ENCODE data around the gene DNAH2. TPM values are rescaled to one million over a fixed set of nuclear protein-coding genes. Genes with fewer than 3 reads are reported as not detected.

DNAH2 gene
- total RNA-seq, 1 experiment from 2014 or later = 0.13 TPM

- Histone ChIP-seq H3K4me3 (ENCODE audit: low read depth in 2 of 2, low read length in 2 of 2) (no peak overlapping the region), H3K4me1 (ENCODE audit: control insufficient read depth, insufficient read depth, low read length) (peaks cover 5% of the 10 kb centered on the region), H3K9me3 (ENCODE audit: control insufficient read depth, insufficient read depth, low read depth, low read length) (no peaks in the 10 kb centered on the region), H3K27ac (ENCODE audit: low read length) (no peak overlapping the region), H3K36me3 (ENCODE audit: control insufficient read depth, insufficient read depth, low read length) (no peaks in the 10 kb centered on the region), H3K27me3 (ENCODE audit: control insufficient read depth, insufficient read depth, low read length) (no peaks in the 10 kb centered on the region)
- BruUV-seq (replicated peaks) = no TSS peak
- ATAC-seq = no peak
- no peak for DNase-seq (ENCODE audit: low read depth, low spot score)
- POLR2A ChIA-PET = no interaction called here
- in situ Hi-C loops (cut with HindIII; ENCODE audit: low pct_unique_long_range_greater_than_20kb, low sequenced_read_pairs) (no loop called here), intact Hi-C loops (cut with micrococcal nuclease; ENCODE audit: unreplicated experiment) (no loop called here)
- CTCF ChIA-PET = interaction anchor here (1.0 kb wide), 1 partner anchor 80 kb away, joined by 4 read pairs; no protein-coding TSS in a partner anchor
- no peak for TF ChIP-seq POLR2AphosphoS5 (IDR thresholded peaks at IDR 0.05; ENCODE audit: low read depth, low read length)
- no peak for TF ChIP-seq REST (IDR thresholded peaks at IDR 0.05; ENCODE audit: insufficient read depth in 1 of 2, low read depth in 2 of 2, low read length in 1 of 2)
- no peak for TF ChIP-seq TCF7L2 (IDR thresholded peaks at IDR 0.05; ENCODE audit: low read depth, low read length)
- no peak for TF ChIP-seq CTCF (IDR thresholded peaks at IDR 0.05)
- no peak for TF ChIP-seq SIN3A (IDR thresholded peaks at IDR 0.05; ENCODE audit: borderline replicate concordance, insufficient read depth, low read depth, low read length)
Measured at GRCh38 chr17:7712111-7712771, 5.3 kb upstream of the DNAH2 start.

GRCh38 chr17:7713782-7714181 is 3.8 kb upstream of the DNAH2 start:
- no TSS peak for BruUV-seq (replicated peaks)
- in situ Hi-C loops (cut with HindIII; ENCODE audit: low pct_unique_long_range_greater_than_20kb, low sequenced_read_pairs) = no loop called here

More at GRCh38 chr17:7713782-7714181, 3.8 kb upstream of the DNAH2 start:
- intact Hi-C loops (cut with micrococcal nuclease; ENCODE audit: unreplicated experiment) = no loop called here
- H3K9me3 ChIP-seq (ENCODE audit: control insufficient read depth, insufficient read depth, low read depth, low read length) = no peaks in the 10 kb centered on the region
- H3K4me3 ChIP-seq (ENCODE audit: low read depth in 2 of 2, low read length in 2 of 2) = no peak overlapping the region
- H3K4me1 ChIP-seq (ENCODE audit: control insufficient read depth, insufficient read depth, low read length) = peaks cover 5% of the 10 kb centered on the region
- no peaks in the 10 kb centered on the region for H3K36me3 ChIP-seq (ENCODE audit: control insufficient read depth, insufficient read depth, low read length)
- ATAC-seq (no peak), DNase-seq (ENCODE audit: low read depth, low spot score) (no peak)
- H3K27me3 ChIP-seq (ENCODE audit: control insufficient read depth, insufficient read depth, low read length) = no peaks in the 10 kb centered on the region
- ChIA-PET CTCF (interaction anchor here (0.6 kb wide), 2 partner anchors 40 to 306 kb away, joined by 5 to 10 read pairs; no protein-coding TSS in a partner anchor), POLR2A (interaction anchor here (0.8 to 1.0 kb wide), 2 partner anchors 20 to 27 kb away, joined by 3 read pairs; partner anchors contain the start of gene TP53)
- TF ChIP-seq CTCF (IDR thresholded peaks at IDR 0.05) (no peak), TCF7L2 (IDR thresholded peaks at IDR 0.05; ENCODE audit: low read depth, low read length) (no peak), POLR2AphosphoS5 (IDR thresholded peaks at IDR 0.05; ENCODE audit: low read depth, low read length) (no peak), REST (IDR thresholded peaks at IDR 0.05; ENCODE audit: insufficient read depth in 1 of 2, low read depth in 2 of 2, low read length in 1 of 2) (no peak), SIN3A (IDR thresholded peaks at IDR 0.05; ENCODE audit: borderline replicate concordance, insufficient read depth, low read depth, low read length) (no peak)
- no peak overlapping the region for H3K27ac ChIP-seq (ENCODE audit: low read length)
